ENCODE data around the gene AK4.

DNA sequence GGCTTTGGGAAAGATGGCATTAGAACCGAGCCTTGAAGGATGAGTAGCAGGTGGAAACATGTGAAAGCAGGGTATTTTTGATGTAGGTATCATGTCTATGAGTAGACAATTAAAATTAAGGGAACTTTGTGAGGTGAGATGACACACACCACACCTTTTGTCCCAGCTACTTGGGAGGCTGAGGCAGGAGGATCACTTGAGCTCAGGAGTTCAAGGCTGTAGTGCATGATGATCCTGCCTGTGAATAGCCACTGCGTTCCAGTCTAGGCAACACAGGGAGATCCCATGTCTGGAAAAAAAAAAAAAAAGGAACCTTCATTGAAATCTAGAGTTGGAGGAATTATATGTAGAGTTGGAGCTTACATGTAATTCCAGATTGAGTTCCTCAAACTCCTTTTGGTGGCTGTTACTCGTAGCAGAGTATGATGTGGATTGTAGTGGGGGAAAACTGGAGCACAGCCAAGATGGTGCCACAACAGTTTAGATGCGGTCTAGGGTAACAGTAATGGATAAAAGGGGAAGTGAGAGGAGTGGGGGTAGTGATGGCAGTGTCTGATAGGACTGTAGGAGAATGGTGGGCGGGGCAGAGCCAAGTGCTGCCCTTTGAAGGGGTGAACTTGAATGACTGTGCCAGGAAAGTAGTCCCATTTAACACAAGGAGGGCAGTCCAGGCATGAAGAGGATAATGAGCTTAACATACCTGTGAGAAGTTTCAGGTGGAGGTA is 17.4 kb downstream of the AK4 start:
- no peak for TF ChIP-seq POLR2A (IDR thresholded peaks at IDR 0.05)
- TF ChIP-seq, protein P1, sequence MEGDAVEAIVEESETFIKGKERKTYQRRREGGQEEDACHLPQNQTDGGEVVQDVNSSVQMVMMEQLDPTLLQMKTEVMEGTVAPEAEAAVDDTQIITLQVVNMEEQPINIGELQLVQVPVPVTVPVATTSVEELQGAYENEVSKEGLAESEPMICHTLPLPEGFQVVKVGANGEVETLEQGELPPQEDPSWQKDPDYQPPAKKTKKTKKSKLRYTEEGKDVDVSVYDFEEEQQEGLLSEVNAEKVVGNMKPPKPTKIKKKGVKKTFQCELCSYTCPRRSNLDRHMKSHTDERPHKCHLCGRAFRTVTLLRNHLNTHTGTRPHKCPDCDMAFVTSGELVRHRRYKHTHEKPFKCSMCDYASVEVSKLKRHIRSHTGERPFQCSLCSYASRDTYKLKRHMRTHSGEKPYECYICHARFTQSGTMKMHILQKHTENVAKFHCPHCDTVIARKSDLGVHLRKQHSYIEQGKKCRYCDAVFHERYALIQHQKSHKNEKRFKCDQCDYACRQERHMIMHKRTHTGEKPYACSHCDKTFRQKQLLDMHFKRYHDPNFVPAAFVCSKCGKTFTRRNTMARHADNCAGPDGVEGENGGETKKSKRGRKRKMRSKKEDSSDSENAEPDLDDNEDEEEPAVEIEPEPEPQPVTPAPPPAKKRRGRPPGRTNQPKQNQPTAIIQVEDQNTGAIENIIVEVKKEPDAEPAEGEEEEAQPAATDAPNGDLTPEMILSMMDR (IDR thresholded peaks at IDR 0.05 in 4 of 5, conservative IDR thresholded peaks at IDR 0.05 in 1 of 5): no peak
